Mesendoderm (in vitro differentiated cells): Measurements from ENCODE around the gene PIH1D1.

Source experiments
- DNase-seq: peaks from one replicate; pipeline ENCODE4 v3.0.0; 2013
- H2AK5ac ChIP-seq: 2 replicates; pipeline ENCODE4 v1.6.1; 2013; ENCODE audit warnings: low read length, inconsistent platforms
- H2BK120ac ChIP-seq: 2 replicates; pipeline ENCODE4 v1.6.1; 2013; ENCODE audit warnings: low read depth, mild to moderate bottlenecking, low read length, moderate library complexity, mixed read lengths
- H2BK15ac ChIP-seq: replicated peaks from 2 replicates; pipeline ENCODE4 v1.6.1; 2013; ENCODE audit warnings: low read depth, mild to moderate bottlenecking, moderate library complexity
- H2BK5ac ChIP-seq: 2 replicates; pipeline ENCODE4 v1.6.1; 2013; ENCODE audit warnings: low read length, inconsistent platforms
- H3K18ac ChIP-seq: 2 replicates; pipeline ENCODE4 v1.6.1; 2013; ENCODE audit warnings: mild to moderate bottlenecking, low read length, mixed read lengths
- H3K23ac ChIP-seq: one replicate; pipeline ENCODE4 v1.6.1; 2013; ENCODE audit warnings: low read length
- H3K27ac ChIP-seq: 2 replicates; pipeline ENCODE4 v1.5.1; 2013; ENCODE audit warnings: low read depth, mild to moderate bottlenecking, inconsistent platforms, low read length, moderate library complexity
- H3K27me3 ChIP-seq: 2 replicates; pipeline ENCODE4 v1.6.1; 2013; ENCODE audit warnings: low read length, control low read depth, mild to moderate bottlenecking, inconsistent platforms; ENCODE audit not compliant: insufficient read depth, poor library complexity
- H3K36me3 ChIP-seq: 2 replicates; pipeline ENCODE4 v1.6.1; 2013; ENCODE audit warnings: low read length, inconsistent platforms; ENCODE audit not compliant: control insufficient read depth, insufficient read depth
- H3K4ac ChIP-seq: one replicate; pipeline ENCODE4 v1.6.1; 2013; ENCODE audit warnings: low read depth, mild to moderate bottlenecking, low read length, moderate library complexity
- H3K4me1 ChIP-seq: 2 replicates; pipeline ENCODE4 v1.6.1; 2013; ENCODE audit warnings: low read depth, low read length, inconsistent platforms; ENCODE audit not compliant: control insufficient read depth
- H3K4me2 ChIP-seq: 2 replicates; pipeline ENCODE4 v1.6.1; 2013; ENCODE audit warnings: low read length
- H3K4me3 ChIP-seq: 2 replicates; pipeline ENCODE4 v1.5.1; 2013; ENCODE audit warnings: mild to moderate bottlenecking, low read length
- H3K56ac ChIP-seq: one replicate; pipeline ENCODE4 v1.6.1; 2013; ENCODE audit warnings: low read length
- H3K79me1 ChIP-seq: 2 replicates; pipeline ENCODE4 v1.6.1; 2013; ENCODE audit warnings: low read length, inconsistent platforms
- H3K79me2 ChIP-seq: 2 replicates; pipeline ENCODE4 v1.6.1; 2013; ENCODE audit warnings: mild to moderate bottlenecking, low read length; ENCODE audit not compliant: control insufficient read depth, insufficient read depth
- H3K9ac ChIP-seq: 2 replicates; pipeline ENCODE4 v1.6.1; 2013; ENCODE audit warnings: low read length, inconsistent platforms
- H4K5ac ChIP-seq: one replicate; pipeline ENCODE4 v1.6.1; 2013; ENCODE audit warnings: low read length
- H4K8ac ChIP-seq: one replicate; pipeline ENCODE4 v1.6.1; 2013; ENCODE audit warnings: low read depth, mild to moderate bottlenecking, control low read depth, low read length, moderate library complexity
- WGBS: extraction: QIAGEN DNeasy Blood & Tissue Kit; methylation state at CpG from one replicate; pipeline ENCODE4 v1.1.7; 2013; ENCODE audit warnings: low lambda C conversion rate, missing lambda C conversion rate; ENCODE audit not compliant: insufficient coverage; ENCODE audit errors: extremely low coverage; 5-methylcytosine and 5-hydroxymethylcytosine counted together

Gene PIH1D1

GRCh38 chr19:49423985-49424303 lies 27.7 kb downstream of the PIH1D1 start:
- H3K27me3 ChIP-seq = peaks cover 43% of the 10 kb centered on the region
- no CpG with 5 or more reads among the region's 3 CpGs for WGBS
- no peak overlapping the region for H2BK5ac ChIP-seq
- H3K79me1 ChIP-seq = no peaks in the 10 kb centered on the region
- no peak overlapping the region for H2AK5ac ChIP-seq
- H2BK15ac ChIP-seq = no peak overlapping the region
- no peak overlapping the region for H3K4ac ChIP-seq
- H3K79me2 ChIP-seq = no peaks in the 10 kb centered on the region
- no peak overlapping the region for H3K56ac ChIP-seq
- no peak overlapping the region for H3K4me3 ChIP-seq
- H3K36me3 ChIP-seq = no peaks in the 10 kb centered on the region
- no peak overlapping the region for H3K18ac ChIP-seq
- no peak overlapping the region for H3K9ac ChIP-seq
- no peak overlapping the region for H2BK120ac ChIP-seq
- H3K23ac ChIP-seq = peak overlapping the region; percentile 66
- no peak overlapping the region for H4K5ac ChIP-seq
- H3K27ac ChIP-seq = no peak overlapping the region
- no peak overlapping the region for H3K4me2 ChIP-seq
- H3K4me1 ChIP-seq = no peaks in the 10 kb centered on the region
- no peak overlapping the region for H4K8ac ChIP-seq
- no peak for DNase-seq

- H3K79me2 ChIP-seq = no peaks in the 10 kb centered on the region
- H3K4me3 ChIP-seq = no peak within 1 kb of the TSS
- WGBS = no CpG with 5 or more reads among the region's 42 CpGs
These were observed 28.3 kb downstream of the PIH1D1 start, which contains the start of gene PTH2 for GRCh38 chr19:49423071-49423984. Gene PTH2, minus strand, starts transcription at chr19:49423441. Its CDS starts 102 bp downstream, at chr19:49423339.

GRCh38 chr19:49422407-49423070 lies 29.1 kb downstream of the PIH1D1 start:
- H2BK5ac ChIP-seq = no peak overlapping the region
- no peak overlapping the region for H2BK120ac ChIP-seq
- H3K9ac ChIP-seq = no peak overlapping the region
- H3K4me3 ChIP-seq = no peak overlapping the region
- peak; percentile 63 for DNase-seq
- H3K18ac ChIP-seq = no peak overlapping the region
- H4K5ac ChIP-seq = no peak overlapping the region
- H3K4me2 ChIP-seq = no peak overlapping the region
- peak overlapping the region; percentile 80 for H3K23ac ChIP-seq
- peaks cover 43% of the 10 kb centered on the region for H3K27me3 ChIP-seq
- no peaks in the 10 kb centered on the region for H3K36me3 ChIP-seq
- peak overlapping the region; percentile 49 for H3K56ac ChIP-seq
- no peak overlapping the region for H2BK15ac ChIP-seq
- no peak overlapping the region for H3K4ac ChIP-seq
- no peak overlapping the region for H4K8ac ChIP-seq
- H3K27ac ChIP-seq = no peak overlapping the region
- H3K4me1 ChIP-seq = no peaks in the 10 kb centered on the region
- no peaks in the 10 kb centered on the region for H3K79me1 ChIP-seq
- no peaks in the 10 kb centered on the region for H3K79me2 ChIP-seq
- no peak overlapping the region for H2AK5ac ChIP-seq
- no CpG with 5 or more reads among the region's 58 CpGs for WGBS

More at GRCh38 chr19:49423071-49423984, 28.3 kb downstream of the PIH1D1 start, which contains the start of gene PTH2:
- Histone ChIP-seq H2BK120ac (no peak within 1 kb of the TSS), H3K27ac (no peak within 1 kb of the TSS), H4K8ac (no peak within 1 kb of the TSS), H3K36me3 (no peaks in the 10 kb centered on the region), H2AK5ac (no peak within 1 kb of the TSS), H2BK15ac (no peak within 1 kb of the TSS), H3K4ac (no peak within 1 kb of the TSS), H4K5ac (no peak within 1 kb of the TSS), H2BK5ac (no peak within 1 kb of the TSS), H3K79me1 (no peaks in the 10 kb centered on the region), H3K4me1 (no peaks in the 10 kb centered on the region), H3K18ac (no peak within 1 kb of the TSS), H3K23ac (peak within 1 kb of the TSS; percentile 80), H3K56ac (peak within 1 kb of the TSS; percentile 49), H3K4me2 (no peak within 1 kb of the TSS), H3K27me3 (peaks cover 43% of the 10 kb centered on the region), H3K9ac (no peak within 1 kb of the TSS)
- no peak for DNase-seq

- H4K8ac ChIP-seq = no peak overlapping the region
- H3K27ac ChIP-seq = no peak overlapping the region
- H3K4me1 ChIP-seq = no peaks in the 10 kb centered on the region
- H3K9ac ChIP-seq = no peak overlapping the region
- H2BK15ac ChIP-seq = no peak overlapping the region
- no peak overlapping the region for H3K4me2 ChIP-seq
- H3K4ac ChIP-seq = no peak overlapping the region
- no peaks in the 10 kb centered on the region for H3K79me1 ChIP-seq
- no peak overlapping the region for H2BK5ac ChIP-seq
- H3K36me3 ChIP-seq = no peaks in the 10 kb centered on the region
- H3K27me3 ChIP-seq = peaks cover 40% of the 10 kb centered on the region
- no peak for DNase-seq
- H3K23ac ChIP-seq = no peak overlapping the region
- H3K79me2 ChIP-seq = no peaks in the 10 kb centered on the region
- no peak overlapping the region for H2BK120ac ChIP-seq
- H3K4me3 ChIP-seq = no peak overlapping the region
- H3K18ac ChIP-seq = no peak overlapping the region
- no peak overlapping the region for H4K5ac ChIP-seq
- no CpG with 5 or more reads among the region's 3 CpGs for WGBS
- no peak overlapping the region for H2AK5ac ChIP-seq
- H3K56ac ChIP-seq = no peak overlapping the region
These were observed 29.8 kb downstream of the PIH1D1 start for GRCh38 chr19:49421878-49422202.

GRCh38 chr19:49421039-49421877 lies 30.4 kb downstream of the PIH1D1 start:
- Histone ChIP-seq H3K79me2 (no peaks in the 10 kb centered on the region), H3K27ac (no peak overlapping the region), H4K5ac (no peak overlapping the region), H2BK120ac (no peak overlapping the region), H3K27me3 (peaks cover 37% of the 10 kb centered on the region), H3K4me1 (no peaks in the 10 kb centered on the region), H3K56ac (no peak overlapping the region), H2BK15ac (no peak overlapping the region), H3K36me3 (no peaks in the 10 kb centered on the region), H3K18ac (no peak overlapping the region), H3K9ac (no peak overlapping the region), H3K4me3 (no peak overlapping the region), H2AK5ac (no peak overlapping the region), H3K4me2 (no peak overlapping the region), H4K8ac (no peak overlapping the region), H3K79me1 (no peaks in the 10 kb centered on the region), H3K23ac (no peak overlapping the region), H3K4ac (no peak overlapping the region), H2BK5ac (no peak overlapping the region)
- WGBS = no CpG with 5 or more reads among the region's 48 CpGs
- peak; percentile 96 for DNase-seq
